GM12878 (cell line): Measurements from ENCODE around the gene SH2D5.

Experiments used
- CREB1 ChIP-seq: IDR thresholded peaks from 2 replicates; pipeline ENCODE4 v1.6.1; 2012; ENCODE audit warnings: low read depth, mild to moderate bottlenecking, inconsistent platforms
- CTCF ChIP-seq, 3 experiments: IDR thresholded peaks in 2 of 3; conservative IDR thresholded peaks in 1 of 3; 2 replicates each; pipeline ENCODE4 v1.5.1; 2011; ENCODE audit warnings: low read depth in 3 of 3, low read length in 3 of 3, mild to moderate bottlenecking in 3 of 3, control low read depth in 2 of 3, moderate library complexity in 2 of 3, inconsistent platforms in 1 of 3, mixed read lengths in 1 of 3; ENCODE audit not compliant: control insufficient read depth in 2 of 3, insufficient read depth in 1 of 3; ENCODE audit errors: extremely low read depth in 1 of 3
- EP300 ChIP-seq, 2 experiments: fragments of 150-350 bp in 1 of 2; IDR thresholded peaks; 2 replicates each; pipeline ENCODE4 v1.6.1; 2011 to 2012; ENCODE audit warnings: low read depth in 2 of 2, low read length in 2 of 2, borderline replicate concordance in 1 of 2, improper control_type of control experiment in 1 of 2, inconsistent platforms in 1 of 2; ENCODE audit not compliant: control insufficient read depth in 1 of 2
- NFIC ChIP-seq: IDR thresholded peaks from 2 replicates; pipeline ENCODE4 v1.6.1; 2012; ENCODE audit warnings: low read depth, mild to moderate bottlenecking, inconsistent platforms, low read length, moderate library complexity
- POLR2A ChIP-seq: IDR thresholded peaks from 2 replicates; pipeline ENCODE4 v1.6.1; 2011; ENCODE audit warnings: low read depth, mild to moderate bottlenecking, low read length
- POLR2AphosphoS2 ChIP-seq: IDR thresholded peaks from 2 replicates; pipeline ENCODE4 v1.6.1; 2011; ENCODE audit warnings: low read depth, mild to moderate bottlenecking, low read length, improper control_type of control experiment, moderate library complexity
- POLR2AphosphoS5 ChIP-seq: IDR thresholded peaks from 2 replicates; pipeline ENCODE4 v1.6.1; 2011; ENCODE audit warnings: mild to moderate bottlenecking, low read length, inconsistent platforms
- RAD21 ChIP-seq: IDR thresholded peaks from 2 replicates; pipeline ENCODE4 v1.6.1; 2011; ENCODE audit warnings: mild to moderate bottlenecking, low read depth, low read length, moderate library complexity; ENCODE audit not compliant: insufficient read depth
- RUNX3 ChIP-seq: IDR thresholded peaks from 2 replicates; pipeline ENCODE4 v1.6.1; 2012; ENCODE audit warnings: low read length, inconsistent platforms
- SIX5 ChIP-seq: IDR thresholded peaks from 2 replicates; pipeline ENCODE4 v1.6.1; 2011; ENCODE audit warnings: mild to moderate bottlenecking, low read depth, low read length, moderate library complexity; ENCODE audit not compliant: severe bottlenecking
- TAF1 ChIP-seq: IDR thresholded peaks from 2 replicates; pipeline ENCODE4 v1.6.1; 2011; ENCODE audit warnings: mild to moderate bottlenecking, low read depth, low read length, borderline replicate concordance
- TCF3 ChIP-seq: IDR thresholded peaks from 2 replicates; pipeline ENCODE4 v1.6.1; 2012; ENCODE audit warnings: low read depth, mild to moderate bottlenecking, low read length, borderline replicate concordance; ENCODE audit not compliant: insufficient read depth

- no peak for TF ChIP-seq RUNX3
- no peak for TF ChIP-seq POLR2AphosphoS5
- no peak for TF ChIP-seq CTCF (IDR thresholded peaks at IDR 0.05 in 2 of 3, conservative IDR thresholded peaks at IDR 0.05 in 1 of 3; ENCODE audit: control insufficient read depth in 2 of 3, extremely low read depth in 1 of 3, insufficient read depth in 1 of 3, low read depth in 3 of 3, low read length in 3 of 3)
- no peak for TF ChIP-seq RAD21
- TF ChIP-seq TAF1 = no peak
- TF ChIP-seq NFIC = no peak
- no peak for TF ChIP-seq CREB1
- no peak for TF ChIP-seq EP300 (IDR thresholded peaks at IDR 0.05; ENCODE audit: borderline replicate concordance in 1 of 2, control insufficient read depth in 1 of 2, low read depth in 2 of 2, low read length in 2 of 2)
- no peak for TF ChIP-seq TCF3
- no peak for TF ChIP-seq POLR2A
- no peak for TF ChIP-seq POLR2AphosphoS2
- TF ChIP-seq SIX5 = no peak
These were observed 47.3 kb downstream of the SH2D5 start for GRCh38 chr1:20685099-20685662.
